ENCODE measurements around the gene KLC3.

Gene KLC3

GRCh38 chr19:45380107-45380506, 39.6 kb downstream of the KLC3 start:
- no peak for DNase-seq

GRCh38 chr19:45382426-45382825, 41.9 kb downstream of the KLC3 start:
- no peak for DNase-seq

GRCh38 chr19:45385392-45386221, 45.1 kb downstream of the KLC3 start:
- DNase-seq: no peak

GRCh38 chr19:45391346-45391745, 50.8 kb downstream of the KLC3 start:
- no peak for DNase-seq

- no peak for DNase-seq
These were observed 51.5 kb downstream of the KLC3 start for GRCh38 chr19:45391871-45392665.

GRCh38 chr19:45395821-45396617, 55.5 kb downstream of the KLC3 start:
- no peak for DNase-seq

- no peak for DNase-seq
These were observed 59.6 kb downstream of the KLC3 start for GRCh38 chr19:45400192-45400591.
